ENCODE measurements around the gene ADAMTS13. TPM values are rescaled to one million over a fixed set of nuclear protein-coding genes. Genes with fewer than 3 reads are reported as not detected.
"Not testable (repeated sequence)": the region's sequence is repeated elsewhere in the genome, so short reads cannot be mapped to it uniquely, and the experiment has no call there.

ADAMTS13 gene
- total RNA-seq, result 1 to 10 TPM in 1 of 2 donors, under 1 TPM in 1; 0.67 to 1.1 TPM

DNA sequence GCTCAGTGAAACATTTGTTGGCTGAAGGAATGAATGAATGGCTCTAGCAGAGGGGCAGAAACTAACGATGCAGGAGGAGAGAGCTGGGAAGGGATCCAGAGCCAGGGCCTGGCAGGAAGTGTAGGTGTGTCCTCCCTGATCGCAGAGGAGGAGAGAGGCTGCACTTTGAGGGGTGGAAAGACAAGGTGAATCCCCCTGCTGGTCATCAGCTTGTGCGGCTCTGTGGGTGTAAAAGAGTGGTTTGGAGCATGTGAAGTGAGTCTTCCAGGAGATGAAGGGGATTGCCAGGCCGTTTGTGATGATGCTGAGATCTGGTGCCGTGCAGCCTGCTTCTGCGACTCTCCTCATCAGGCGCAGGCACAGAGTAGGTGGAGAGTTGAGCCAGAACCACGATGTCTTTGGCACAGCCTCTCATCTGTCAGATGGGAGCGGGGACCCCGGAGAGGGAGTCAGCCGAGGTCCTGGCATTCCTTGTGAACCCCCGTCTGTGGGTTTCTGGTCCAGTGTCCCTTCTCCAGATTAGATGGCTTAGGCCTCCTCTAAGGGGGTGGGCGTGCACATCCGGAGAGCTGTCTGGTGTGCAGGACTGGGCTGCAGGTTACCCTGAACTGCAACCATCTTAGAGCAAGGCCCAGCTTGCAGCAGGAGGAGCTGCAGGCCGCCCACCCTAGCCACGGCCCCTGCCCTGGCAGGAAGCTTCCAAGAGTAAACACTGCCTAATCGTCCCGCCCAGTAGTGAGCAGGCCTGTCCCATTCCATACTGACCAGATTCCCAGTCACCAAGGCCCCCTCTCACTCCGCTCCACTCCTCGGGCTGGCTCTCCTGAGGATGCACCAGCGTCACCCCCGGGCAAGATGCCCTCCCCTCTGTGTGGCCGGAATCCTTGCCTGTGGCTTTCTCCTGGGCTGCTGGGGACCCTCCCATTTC, at the start of gene ADAMTS13:
Gene ADAMTS13 (plus strand): TSS at position 753 of the 928 bp plus-strand sequence. CDS start 77 bp downstream, at position 830.
- peaks cover 0 to 2% of the 10 kb centered on the region in 2 donors for H3K27me3 Mint-ChIP-seq
- peak; percentile 67 to 74 for ATAC-seq
- H3K36me3 Mint-ChIP-seq, result no peaks in the 10 kb centered on the region
- H3K4me3 Mint-ChIP-seq, result peak within 1 kb of the TSS; percentile 54
- H3K27ac Mint-ChIP-seq, result peak within 1 kb of the TSS; percentile 29 to 53
- H3K9me3 Mint-ChIP-seq, result peaks cover 4% of the 10 kb centered on the region
- peaks cover 30 to 32% of the 10 kb centered on the region in 2 donors for H3K4me1 Mint-ChIP-seq (ENCODE audit: low read depth in 2 of 2)
- peak; percentile 86 for DNase-seq (ENCODE audit: low spot score)

DNA sequence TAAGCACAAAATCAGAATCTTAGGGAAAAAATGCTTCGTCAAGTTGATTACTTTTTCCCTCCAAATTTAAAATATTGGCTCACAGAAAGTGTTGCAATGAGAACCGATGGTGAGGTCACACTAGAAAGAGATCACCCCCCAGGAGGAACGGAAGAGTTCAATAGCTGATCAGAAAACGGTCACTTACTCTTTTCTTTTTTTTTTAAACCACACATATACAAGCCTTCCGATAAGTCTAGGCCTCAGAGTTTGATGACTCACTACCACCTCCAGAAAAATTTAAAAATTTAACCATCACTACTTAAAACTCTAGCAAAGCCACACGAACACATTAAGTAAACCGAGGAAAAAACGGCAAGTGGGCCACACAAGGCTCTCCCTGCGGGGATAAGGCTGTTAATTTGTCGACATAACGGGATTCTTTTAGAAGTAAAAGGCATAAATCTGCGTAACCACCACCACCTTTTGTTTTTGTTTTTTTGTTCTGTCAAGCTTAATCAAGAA, 47.5 kb upstream of the ADAMTS13 start:
- no peaks in the 10 kb centered on the region for H3K9me3 Mint-ChIP-seq
- H3K36me3 Mint-ChIP-seq, result peaks cover 21% of the 10 kb centered on the region
- ATAC-seq, result peak; percentile 25 to 68
- H3K27me3 Mint-ChIP-seq, result no peaks in the 10 kb centered on the region
- peaks cover 36 to 41% of the 10 kb centered on the region in 2 donors for H3K4me1 Mint-ChIP-seq (ENCODE audit: low read depth in 2 of 2)
- peak overlapping the region; percentile 96 to 99 for H3K27ac Mint-ChIP-seq
- peak; percentile 79 for DNase-seq (ENCODE audit: low spot score)
- peak overlapping the region; percentile 89 for H3K4me3 Mint-ChIP-seq

DNA sequence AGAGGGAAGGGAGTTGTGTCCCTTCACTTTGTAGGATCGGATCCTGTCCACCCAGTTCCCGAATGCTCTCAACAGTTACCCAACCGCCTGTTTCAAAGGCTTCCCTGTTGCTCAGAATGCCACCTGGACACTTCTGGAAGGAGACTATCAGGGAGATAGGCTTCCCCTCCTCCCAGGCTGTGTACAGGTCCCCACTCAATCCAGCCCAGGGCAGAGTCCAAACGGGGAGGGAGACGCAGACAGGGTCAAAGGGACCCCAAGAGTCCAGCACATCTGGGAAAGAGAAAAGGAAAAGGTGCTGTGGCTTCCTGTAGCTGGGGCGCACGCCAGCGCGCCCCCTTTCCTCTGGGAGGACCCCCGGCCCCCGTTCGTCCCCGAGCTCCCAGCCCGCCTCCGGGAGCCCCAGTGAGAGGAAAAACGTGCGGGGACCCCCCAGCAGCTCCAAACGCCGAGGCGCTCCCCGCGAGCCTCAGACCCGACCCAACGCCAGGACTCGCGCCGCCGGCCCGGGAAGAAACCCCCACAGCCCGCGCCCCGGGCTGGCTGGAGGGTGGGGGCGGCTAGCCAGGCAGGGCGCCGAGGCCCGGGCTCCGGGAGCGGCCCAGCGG, 46.9 kb upstream of the ADAMTS13 start:
- H3K9me3 Mint-ChIP-seq, result no peaks in the 10 kb centered on the region
- peak overlapping the region; percentile 96 to 99 for H3K27ac Mint-ChIP-seq
- H3K4me3 Mint-ChIP-seq, result peak overlapping the region; percentile 89
- H3K4me1 Mint-ChIP-seq (ENCODE audit: low read depth in 2 of 2), result peaks cover 31 to 35% of the 10 kb centered on the region in 2 donors
- H3K36me3 Mint-ChIP-seq, result peaks cover 15% of the 10 kb centered on the region
- ATAC-seq (no peak), DNase-seq (ENCODE audit: low spot score) (no peak)
- H3K27me3 Mint-ChIP-seq, result no peaks in the 10 kb centered on the region

DNA sequence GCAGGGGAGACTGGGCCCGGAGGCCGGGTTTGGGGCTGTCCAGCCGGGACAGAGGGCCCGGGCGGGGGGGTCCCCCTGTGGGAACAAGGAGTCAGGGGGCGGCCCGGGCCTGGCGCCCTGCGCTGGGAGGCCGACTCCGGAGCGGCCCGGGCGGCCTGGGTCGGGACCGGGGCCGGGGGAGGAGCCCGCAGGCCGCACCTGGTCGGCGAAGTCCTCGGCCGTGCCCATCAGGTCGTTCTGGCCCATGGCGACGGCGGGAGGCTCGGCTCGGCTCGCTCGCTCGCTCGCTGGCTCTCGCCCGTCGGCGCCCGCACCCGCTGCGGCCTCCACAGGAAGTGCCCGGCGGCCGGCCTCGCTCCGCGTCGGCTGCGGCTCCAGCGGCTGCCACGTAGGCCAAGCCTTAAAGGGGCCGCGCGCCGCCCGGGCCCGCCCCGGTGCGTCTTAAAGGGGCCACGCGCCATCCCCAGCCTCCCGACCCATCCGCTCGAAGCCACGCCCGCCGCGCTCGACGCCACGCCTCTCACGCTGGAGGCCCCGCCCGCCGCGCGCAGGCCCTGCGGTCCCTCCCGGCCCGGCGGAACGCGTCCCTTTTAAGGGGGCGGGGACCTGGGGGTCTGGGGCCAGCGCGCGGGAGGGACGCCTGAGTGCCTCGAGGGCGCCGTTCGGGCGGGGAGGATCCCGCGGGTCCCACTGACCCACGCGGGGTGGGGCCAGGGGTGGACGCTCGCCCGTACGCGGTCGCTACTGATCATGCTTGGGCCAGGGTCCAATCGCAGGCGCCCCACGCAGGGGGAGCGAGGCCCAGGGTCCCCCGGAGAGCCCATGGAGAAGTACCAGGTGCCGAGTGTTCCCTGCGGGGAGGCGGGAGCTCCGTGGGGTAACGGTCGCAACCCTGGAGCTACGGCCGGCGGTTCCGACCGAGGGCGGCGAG, 46.2 kb upstream of the ADAMTS13 start, which contains the start of the genes STKLD1 and SURF4:
Gene STKLD1 (plus strand): TSS at position 643 of the 931 bp plus-strand sequence. CDS start 108 bp downstream, at position 751.
Gene SURF4 (minus strand): TSS at position 337 of the 931 bp plus-strand sequence. CDS start 91 bp downstream, at position 246.
- H3K27ac Mint-ChIP-seq, result peak within 1 kb of the TSS; percentile 96 to 99
- peaks cover 23 to 27% of the 10 kb centered on the region in 2 donors for H3K4me1 Mint-ChIP-seq (ENCODE audit: low read depth in 2 of 2)
- no peaks in the 10 kb centered on the region for H3K27me3 Mint-ChIP-seq
- H3K4me3 Mint-ChIP-seq, result peak within 1 kb of the TSS; percentile 89
- no peaks in the 10 kb centered on the region for H3K9me3 Mint-ChIP-seq
- ATAC-seq (peak; percentile 92 to 96), DNase-seq (ENCODE audit: low spot score) (peak; percentile 98)
- H3K36me3 Mint-ChIP-seq, result peaks cover 13% of the 10 kb centered on the region

DNA sequence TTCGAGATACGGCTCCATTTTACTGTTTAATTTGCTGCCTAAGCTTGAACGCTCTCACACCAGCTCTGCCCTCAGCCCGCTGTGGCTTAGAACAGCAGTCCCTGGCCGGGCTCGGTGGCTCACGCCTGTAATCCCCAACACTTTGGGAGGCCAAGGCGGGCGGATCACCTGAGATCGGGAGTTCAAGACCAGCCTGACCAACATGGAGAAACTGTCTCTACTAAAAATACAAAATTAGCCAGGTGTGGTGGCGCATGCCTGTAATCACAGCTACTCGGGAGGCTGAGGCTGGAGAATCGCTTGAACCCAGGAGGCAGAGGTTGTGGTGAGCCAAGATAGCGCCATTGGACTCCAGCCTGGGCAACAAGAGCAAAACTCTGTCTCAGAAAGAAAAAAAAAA, 44.9 kb upstream of the ADAMTS13 start:
- not testable (repeated sequence) for DNase-seq (ENCODE audit: low spot score); H3K27me3 Mint-ChIP-seq; H3K9me3 Mint-ChIP-seq; H3K27ac Mint-ChIP-seq; H3K36me3 Mint-ChIP-seq; H3K4me3 Mint-ChIP-seq; ATAC-seq
- peaks cover 10 to 14% of the 10 kb centered on the region in 2 donors for H3K4me1 Mint-ChIP-seq (ENCODE audit: low read depth in 2 of 2)

DNA sequence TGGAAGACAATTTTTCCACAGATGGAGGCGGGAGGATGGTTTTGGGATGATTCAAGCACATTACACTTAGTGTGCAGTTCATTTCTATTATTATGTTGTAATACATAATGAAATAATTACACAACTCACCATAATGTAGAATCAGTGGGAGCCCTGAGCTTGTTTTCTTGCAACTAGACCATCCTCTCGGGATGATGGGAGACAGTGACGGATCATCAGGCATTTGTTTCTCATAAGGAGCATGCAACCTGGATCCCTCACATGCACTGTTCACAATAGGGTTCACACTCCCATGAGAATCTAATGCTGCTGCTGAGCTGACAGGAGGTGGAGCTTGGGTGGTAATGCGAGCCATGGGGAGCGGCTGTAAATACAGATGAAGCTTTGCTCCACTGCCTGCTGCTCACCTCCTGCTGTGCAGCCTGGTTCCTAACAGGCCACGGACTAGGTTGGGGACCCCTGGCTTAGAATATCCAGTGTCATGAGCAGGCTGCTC, 44.4 kb upstream of the ADAMTS13 start:
- H3K27me3 Mint-ChIP-seq, result no peaks in the 10 kb centered on the region
- H3K27ac Mint-ChIP-seq, result no peak overlapping the region
- no peaks in the 10 kb centered on the region for H3K9me3 Mint-ChIP-seq
- H3K4me1 Mint-ChIP-seq (ENCODE audit: low read depth in 2 of 2), result peaks cover 5 to 10% of the 10 kb centered on the region in 2 donors
- ATAC-seq, result no peak
- no peak overlapping the region for H3K4me3 Mint-ChIP-seq
- no peak for DNase-seq (ENCODE audit: low spot score)
- peaks cover 6% of the 10 kb centered on the region for H3K36me3 Mint-ChIP-seq

DNA sequence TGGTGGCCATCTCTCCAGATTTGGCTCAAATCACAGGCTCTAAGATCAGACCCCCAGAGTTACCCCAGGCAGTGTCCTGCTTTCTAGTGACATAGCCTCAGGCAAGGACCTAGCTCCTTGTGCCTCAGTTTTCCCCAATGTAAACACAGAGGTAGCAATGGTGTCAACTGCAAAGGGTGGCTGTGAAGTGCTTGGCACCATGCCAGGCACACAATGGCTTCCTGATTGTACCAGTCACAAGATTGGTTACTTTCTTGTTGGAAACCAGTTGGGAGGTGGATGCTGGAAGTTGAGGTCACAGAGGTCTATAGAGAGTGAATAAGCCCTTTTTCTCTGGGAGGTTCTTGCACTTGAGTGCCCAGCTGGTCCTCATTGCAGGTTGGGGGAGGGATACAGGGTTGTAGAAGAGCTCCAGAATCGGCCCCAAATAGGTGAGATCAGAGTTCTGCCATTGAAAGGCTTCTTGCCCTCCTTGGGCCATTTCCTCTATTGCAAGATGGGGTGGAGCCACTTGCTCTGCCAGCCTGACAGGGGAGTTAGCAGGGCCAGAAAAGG, 43.7 kb upstream of the ADAMTS13 start:
- ATAC-seq (no peak), DNase-seq (ENCODE audit: low spot score) (no peak)
- Mint-ChIP-seq H3K27me3 (no peaks in the 10 kb centered on the region), H3K4me3 (no peak overlapping the region), H3K36me3 (peaks cover 6% of the 10 kb centered on the region), H3K4me1 (ENCODE audit: low read depth in 2 of 2) (peaks cover under 1 to 7% of the 10 kb centered on the region in 2 donors), H3K9me3 (no peaks in the 10 kb centered on the region), H3K27ac (no peak overlapping the region)

DNA sequence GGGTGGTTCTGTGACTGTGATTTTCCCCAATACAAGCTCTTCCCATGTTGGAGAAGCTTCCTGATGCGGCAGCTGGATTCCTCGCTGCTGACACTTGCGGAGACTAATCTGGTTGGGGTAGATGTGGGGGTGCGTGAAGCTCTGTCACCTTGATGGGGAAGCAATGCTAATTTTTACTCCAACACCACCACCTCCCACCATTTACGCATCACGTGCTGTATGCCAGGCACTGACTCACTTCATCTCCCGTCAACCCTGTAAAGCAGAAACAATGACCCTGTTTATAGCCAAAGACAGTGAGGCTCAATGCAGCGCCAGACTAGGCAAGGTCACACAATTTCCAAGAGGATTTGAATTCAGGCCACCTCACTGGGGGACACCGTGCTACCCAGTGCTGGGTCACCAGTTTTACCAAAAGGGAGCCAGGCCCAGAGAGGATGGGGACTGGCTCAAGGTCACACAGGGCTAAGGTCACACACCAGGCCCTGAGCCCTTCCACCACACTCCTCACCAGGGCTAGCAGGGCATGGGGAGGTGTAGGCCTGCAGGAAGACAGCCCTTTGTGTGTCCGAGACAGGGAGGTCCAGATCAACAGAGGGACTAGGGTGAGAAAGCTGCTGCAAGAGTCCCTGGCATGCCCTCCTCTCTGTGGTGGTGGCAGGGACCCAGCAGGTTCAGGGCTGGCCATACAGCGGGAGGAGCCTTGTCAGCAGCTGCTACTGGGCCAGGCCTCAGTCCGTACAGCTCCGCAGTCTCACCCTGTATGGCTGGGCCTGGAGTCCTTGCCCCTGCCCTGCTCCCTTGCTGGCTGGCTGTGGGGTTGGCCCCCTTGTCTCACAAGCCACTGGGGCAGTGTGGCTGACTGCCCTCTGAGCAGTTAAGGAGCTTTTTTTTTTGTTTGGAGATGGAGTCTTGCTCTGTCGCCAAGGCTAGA, 42.7 kb upstream of the ADAMTS13 start:
- H3K4me3 Mint-ChIP-seq, result no peak overlapping the region

DNA sequence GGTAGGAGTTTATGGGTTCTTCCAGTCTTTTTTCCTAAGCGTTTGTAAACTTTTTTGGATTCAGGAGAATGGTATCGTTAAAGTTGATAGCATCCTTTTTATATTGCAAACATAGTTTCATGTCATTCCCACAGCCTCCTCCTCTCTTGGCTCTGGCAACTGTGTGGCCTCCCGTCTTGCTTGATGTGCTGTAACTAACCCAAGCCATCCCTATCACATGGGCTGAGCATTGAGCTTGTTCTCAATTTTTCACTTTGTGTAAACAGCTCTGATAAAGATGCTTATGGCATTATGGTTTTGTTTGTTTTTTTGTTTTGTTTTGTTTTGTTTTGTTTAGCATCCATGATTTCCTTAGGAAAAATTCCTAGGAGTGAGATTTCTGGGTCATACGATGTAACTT, 41.4 kb upstream of the ADAMTS13 start:
- Mint-ChIP-seq H3K27me3 (no peaks in the 10 kb centered on the region), H3K27ac (no peak overlapping the region), H3K4me1 (ENCODE audit: low read depth in 2 of 2) (no peaks in the 10 kb centered on the region), H3K4me3 (no peak overlapping the region), H3K9me3 (no peaks in the 10 kb centered on the region), H3K36me3 (no peaks in the 10 kb centered on the region)
- no peak for DNase-seq (ENCODE audit: low spot score)
- no peak for ATAC-seq

More for the DNA sequence above, 42.7 kb upstream of the ADAMTS13 start:
- Mint-ChIP-seq H3K4me1 (ENCODE audit: low read depth in 2 of 2) (peaks cover 0 to 7% of the 10 kb centered on the region in 2 donors), H3K9me3 (no peaks in the 10 kb centered on the region), H3K27ac (no peak overlapping the region), H3K36me3 (peaks cover 6% of the 10 kb centered on the region), H3K27me3 (no peaks in the 10 kb centered on the region)
- no peak for ATAC-seq
- no peak for DNase-seq (ENCODE audit: low spot score)

DNA sequence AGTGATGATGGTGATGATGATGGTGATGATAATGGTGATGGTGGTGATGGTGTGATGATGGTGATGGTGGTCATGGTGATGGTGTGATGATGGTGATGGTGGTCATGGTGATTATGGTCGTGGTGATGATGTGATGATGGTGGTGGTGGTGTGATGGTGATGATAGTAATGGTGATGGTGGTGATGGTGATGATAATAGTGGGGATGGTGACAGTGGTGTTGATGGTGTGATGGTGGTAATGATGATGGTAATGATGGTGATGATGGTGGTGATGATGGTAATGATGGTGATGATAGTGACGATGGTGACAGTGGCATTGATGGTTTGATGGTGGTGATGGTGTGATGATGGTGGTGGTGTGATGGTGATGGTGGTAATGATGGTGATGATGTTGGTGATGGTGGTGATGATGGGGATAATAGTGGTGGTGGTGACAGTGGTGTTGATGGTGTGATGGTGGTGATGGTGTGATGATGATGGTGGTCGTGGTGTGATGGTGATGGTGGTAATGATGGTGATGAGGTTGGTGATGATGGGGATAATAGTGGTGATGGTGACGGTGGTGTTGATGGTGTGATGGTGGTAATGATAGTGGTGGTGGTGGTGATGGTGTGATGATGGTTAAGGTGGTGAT, 39.5 kb upstream of the ADAMTS13 start:
- no peaks in the 10 kb centered on the region for H3K4me1 Mint-ChIP-seq (ENCODE audit: low read depth in 2 of 2)
- no peaks in the 10 kb centered on the region for H3K9me3 Mint-ChIP-seq
- no peak for DNase-seq (ENCODE audit: low spot score)
- H3K27ac Mint-ChIP-seq, result no peak overlapping the region
- H3K4me3 Mint-ChIP-seq, result no peak overlapping the region
- ATAC-seq, result peak in 1 of 2 donors; percentile 35
- H3K36me3 Mint-ChIP-seq, result no peaks in the 10 kb centered on the region
- H3K27me3 Mint-ChIP-seq, result no peaks in the 10 kb centered on the region

DNA sequence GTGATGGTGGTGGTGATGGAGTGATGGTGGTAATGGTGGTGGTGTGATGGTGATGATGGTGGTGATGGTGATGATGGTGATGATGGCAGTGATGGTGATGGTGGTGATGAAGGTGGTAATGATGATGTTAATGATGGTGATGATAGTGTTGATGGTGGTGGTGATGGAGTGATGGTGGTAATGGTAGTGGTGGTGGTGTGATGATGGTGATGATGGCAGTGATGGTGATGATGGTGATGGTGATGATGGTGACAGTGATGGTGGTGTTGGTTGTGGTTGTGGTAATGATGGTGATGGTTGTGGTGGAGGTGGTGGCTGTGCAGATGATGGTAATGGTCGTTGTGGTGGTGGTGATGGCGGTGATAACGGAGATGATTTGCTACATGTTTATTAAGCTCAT, 38.7 kb upstream of the ADAMTS13 start:
- Mint-ChIP-seq H3K27me3 (no peaks in the 10 kb centered on the region), H3K4me3 (no peak overlapping the region), H3K9me3 (no peaks in the 10 kb centered on the region), H3K4me1 (ENCODE audit: low read depth in 2 of 2) (no peaks in the 10 kb centered on the region), H3K36me3 (no peaks in the 10 kb centered on the region), H3K27ac (no peak overlapping the region)
- ATAC-seq (no peak), DNase-seq (ENCODE audit: low spot score) (no peak)
